Loucy (cell line): ENCODE measurements around the gene ESR2.

Source experiments
- H2AFZ ChIP-seq: fragments of 200-600 bp; sonication (generic); 2 replicates; pipeline ENCODE4 v1.6.0; 2016; ENCODE audit warnings: antibody characterized with exemption, mild to moderate bottlenecking, low read length, moderate library complexity
- H3F3A ChIP-seq: fragments of 200-600 bp; 2 replicates; pipeline ENCODE4 v1.6.0; 2016; ENCODE audit warnings: antibody characterized with exemption, low read depth, mild to moderate bottlenecking
- H3K27me3 ChIP-seq: fragments of 200-600 bp; sonication (generic); 2 replicates; pipeline ENCODE4 v1.6.1; 2014; ENCODE audit warnings: low read length, mild to moderate bottlenecking; ENCODE audit not compliant: insufficient read depth, poor library complexity, severe bottlenecking
- H3K36me3 ChIP-seq: fragments of 200-600 bp; sonication (generic); 2 replicates; pipeline ENCODE4 v1.6.1; 2016; ENCODE audit warnings: low read length; ENCODE audit not compliant: insufficient read depth
- H3K4me1 ChIP-seq: fragments of 200-600 bp; sonication (generic); 2 replicates; pipeline ENCODE4 v1.5.1; 2014; ENCODE audit warnings: low read length, mild to moderate bottlenecking; ENCODE audit not compliant: insufficient read depth, poor library complexity, severe bottlenecking
- H3K4me2 ChIP-seq: fragments of 200-600 bp; sonication (generic); 2 replicates; pipeline ENCODE4 v1.6.0; 2014; ENCODE audit warnings: antibody characterized with exemption, low read length, low read depth, mild to moderate bottlenecking; ENCODE audit not compliant: poor library complexity, severe bottlenecking
- H3K4me3 ChIP-seq: fragments of 200-600 bp; sonication (generic); 2 replicates; pipeline ENCODE4 v1.5.1; 2014; ENCODE audit warnings: low read length, mild to moderate bottlenecking, mixed read lengths; ENCODE audit not compliant: poor library complexity, severe bottlenecking
- H3K79me2 ChIP-seq: fragments of 200-600 bp; sonication (generic); 2 replicates; pipeline ENCODE4 v1.6.1; 2014; ENCODE audit warnings: low read length; ENCODE audit not compliant: insufficient read depth
- H3K9ac ChIP-seq: fragments of 200-600 bp; sonication (generic); 2 replicates; pipeline ENCODE4 v1.6.0; 2014; ENCODE audit warnings: mild to moderate bottlenecking, low read depth, low read length, moderate library complexity; ENCODE audit not compliant: poor library complexity, severe bottlenecking
- H3K9me2 ChIP-seq: fragments of 200-600 bp; sonication (generic); replicated peaks from 2 replicates; pipeline ENCODE4 v1.6.1; 2016; ENCODE audit warnings: low read depth, low read length, mixed read lengths
- H3K9me3 ChIP-seq: fragments of 200-600 bp; sonication (generic); 2 replicates; pipeline ENCODE4 v1.6.1; 2014; ENCODE audit warnings: mild to moderate bottlenecking, antibody characterized with exemption, low read length, low read depth; ENCODE audit not compliant: insufficient read depth
- H4K20me1 ChIP-seq: fragments of 200-600 bp; sonication (generic); 2 replicates; pipeline ENCODE4 v1.6.0; 2014; ENCODE audit warnings: antibody characterized with exemption, low read length, mild to moderate bottlenecking; ENCODE audit not compliant: insufficient read depth, poor library complexity, severe bottlenecking
- CTCF ChIP-seq: fragments of 200-600 bp; sonication (generic); conservative IDR thresholded peaks from 2 replicates; pipeline ENCODE4 v1.5.1; 2014; ENCODE audit warnings: mild to moderate bottlenecking, antibody characterized with exemption, low read length
- EZH2phosphoT487 ChIP-seq: fragments of 200-600 bp; IDR thresholded peaks from 2 replicates; pipeline ENCODE4 v1.6.1; 2018; ENCODE audit warnings: antibody characterized with exemption, mild to moderate bottlenecking, moderate library complexity, borderline replicate concordance

The ESR2 gene

GRCh38 chr14:64201921-64202545, 92.1 kb downstream of the ESR2 start:
- Histone ChIP-seq H3K9me3 (no peaks in the 10 kb centered on the region), H3K9ac (no peak overlapping the region), H3K27me3 (no peaks in the 10 kb centered on the region), H3K4me2 (no peak overlapping the region), H4K20me1 (no peaks in the 10 kb centered on the region), H3F3A (no peaks in the 10 kb centered on the region), H2AFZ (no peak overlapping the region), H3K4me3 (no peak overlapping the region), H3K4me1 (no peaks in the 10 kb centered on the region), H3K79me2 (no peaks in the 10 kb centered on the region), H3K36me3 (no peaks in the 10 kb centered on the region), H3K9me2 (no peaks in the 10 kb centered on the region)
- TF ChIP-seq EZH2phosphoT487 (no peak), CTCF (no peak)

GRCh38 chr14:64201296-64201695, 92.9 kb downstream of the ESR2 start:
- Histone ChIP-seq H3K4me2 (no peak overlapping the region), H3K36me3 (no peaks in the 10 kb centered on the region), H3K79me2 (no peaks in the 10 kb centered on the region), H3K9me2 (no peaks in the 10 kb centered on the region), H3K27me3 (no peaks in the 10 kb centered on the region), H3K4me3 (no peak overlapping the region), H3K9ac (no peak overlapping the region), H3F3A (no peaks in the 10 kb centered on the region), H3K9me3 (no peaks in the 10 kb centered on the region), H3K4me1 (no peaks in the 10 kb centered on the region), H2AFZ (no peak overlapping the region), H4K20me1 (no peaks in the 10 kb centered on the region)
- TF ChIP-seq EZH2phosphoT487 (no peak), CTCF (no peak)

- no peaks in the 10 kb centered on the region for H3F3A ChIP-seq
- peaks cover 10% of the 10 kb centered on the region for H3K4me1 ChIP-seq
- TF ChIP-seq EZH2phosphoT487 (no peak), CTCF (no peak)
- H3K4me3 ChIP-seq = no peak overlapping the region
- no peak overlapping the region for H2AFZ ChIP-seq
- no peaks in the 10 kb centered on the region for H3K9me2 ChIP-seq
- H3K36me3 ChIP-seq = no peaks in the 10 kb centered on the region
- no peak overlapping the region for H3K9ac ChIP-seq
- H3K27me3 ChIP-seq = no peaks in the 10 kb centered on the region
- no peaks in the 10 kb centered on the region for H3K79me2 ChIP-seq
- H3K4me2 ChIP-seq = no peak overlapping the region
- no peaks in the 10 kb centered on the region for H3K9me3 ChIP-seq
- H4K20me1 ChIP-seq = no peaks in the 10 kb centered on the region
Measured at GRCh38 chr14:64200170-64200569, 94.0 kb downstream of the ESR2 start.
